Body of pancreas (tissue), 4 donors: Measurements from ENCODE around the gene PDXP.

Experiments used
- CTCF ChIP-seq, 7 experiments: fragments of 450-650 bp in 4 of 7; fragments of 200-600 bp in 3 of 7; sonication (generic) in 3 of 7; IDR thresholded peaks; one replicate each; pipeline ENCODE4 v1.5.1; 2016 to 2019; ENCODE audit warnings: antibody characterized with exemption in 7 of 7
- POLR2A ChIP-seq, 3 donors: fragments of 450-650 bp; IDR thresholded peaks; one replicate each; pipeline ENCODE4 v1.6.1; 2016; ENCODE audit warnings: antibody characterized with exemption in 3 of 3, mild to moderate bottlenecking in 2 of 3

GRCh38 chr22:37676736-37677492, 18.4 kb downstream of the PDXP start:
- TF ChIP-seq POLR2A (IDR thresholded peaks at IDR 0.05) (peak in 2 of 3 donors; percentile 52 to 63), CTCF (IDR thresholded peaks at IDR 0.05) (no peak)
